Liver (tissue), 3 donors: ENCODE results near the gene EXOC8.

Experiments
- CTCF ChIP-seq: fragments of 150-350 bp; IDR thresholded peaks from 2 replicates; pipeline ENCODE4 v1.5.1; 2017; ENCODE audit warnings: improper control_type of control experiment, low read depth, low read length; ENCODE audit not compliant: missing input control
- FOXA1 ChIP-seq: IDR thresholded peaks from 2 replicates; pipeline ENCODE4 v1.6.1; 2016; ENCODE audit warnings: antibody characterized with exemption
- MAX ChIP-seq: IDR thresholded peaks from 2 replicates; pipeline ENCODE4 v1.6.1; 2016; ENCODE audit warnings: antibody characterized with exemption
- SP1 ChIP-seq: IDR thresholded peaks from 2 replicates; pipeline ENCODE4 v1.6.1; 2018; ENCODE audit warnings: antibody characterized with exemption, mild to moderate bottlenecking
- TAF1 ChIP-seq: conservative IDR thresholded peaks from 2 replicates; pipeline ENCODE4 v1.6.1; 2016; ENCODE audit warnings: antibody characterized with exemption, mild to moderate bottlenecking
- ZBTB33 ChIP-seq: IDR thresholded peaks from 2 replicates; pipeline ENCODE4 v1.6.1; 2016; ENCODE audit warnings: antibody characterized with exemption
- TF ChIP-seq, protein P1 (sequence below): IDR thresholded peaks from 2 replicates; pipeline ENCODE4 v1.6.1; 2016; ENCODE audit warnings: antibody characterized with exemption
- donor health status: healthy.
- donor health status: healthy.

GRCh38 chr1:231363624-231364023, 26.0 kb upstream of the EXOC8 start:
- TF ChIP-seq FOXA1 (no peak), CTCF (no peak), ZBTB33 (no peak), MAX (no peak), TAF1 (no peak), SP1 (no peak)
- TF ChIP-seq, protein P1, sequence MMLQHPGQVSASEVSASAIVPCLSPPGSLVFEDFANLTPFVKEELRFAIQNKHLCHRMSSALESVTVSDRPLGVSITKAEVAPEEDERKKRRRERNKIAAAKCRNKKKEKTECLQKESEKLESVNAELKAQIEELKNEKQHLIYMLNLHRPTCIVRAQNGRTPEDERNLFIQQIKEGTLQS: no peak
